Stimulated activated naive B cell treated with anti-CD40 and anti-IgM and Interleukin-4, amounts not matched to agents 10 μg/mL and 1 μg/mL and 100 μg/mL, for 72 hours (primary cell): ENCODE data around the gene MCM7.
A peak's percentile ranks its signal among the peaks of the same experiment; 100 is the strongest.

ENCODE experiments used
- ATAC-seq, 2 donors: fragments of 150-1000 bp; cut with Tn5 transposase; replicated peaks; 2 replicates each; pipeline ENCODE4 v1.10.0; 2021; ENCODE audit warnings: moderate library complexity in 1 of 2
- DNase-seq: peaks from one replicate; pipeline ENCODE4 v3.0.0; 2021
- H3K27ac Mint-ChIP-seq: one replicate; pipeline ENCODE4 v1.8.0; 2022; ENCODE audit warnings: mild to moderate bottlenecking, mixed read lengths
- H3K27me3 Mint-ChIP-seq, 2 donors: one replicate each; pipeline ENCODE4 v1.8.0; 2022; ENCODE audit warnings: mixed read lengths in 2 of 2
- H3K36me3 Mint-ChIP-seq, 2 donors: one replicate each; pipeline ENCODE4 v1.8.0; 2022; ENCODE audit warnings: mixed read lengths in 2 of 2, mild to moderate bottlenecking in 1 of 2
- H3K4me1 Mint-ChIP-seq, 2 donors: one replicate each; pipeline ENCODE4 v1.8.0; 2022; ENCODE audit warnings: mixed read lengths in 2 of 2, mild to moderate bottlenecking in 1 of 2
- H3K4me3 Mint-ChIP-seq, 2 donors: one replicate each; pipeline ENCODE4 v1.8.0; 2022; ENCODE audit warnings: mild to moderate bottlenecking in 2 of 2, mixed read lengths in 2 of 2, moderate library complexity in 1 of 2
- H3K9me3 Mint-ChIP-seq, 2 donors: one replicate each; pipeline ENCODE4 v1.8.0; 2022; ENCODE audit warnings: mixed read lengths in 2 of 2, mild to moderate bottlenecking in 1 of 2

Gene MCM7

GRCh38 chr7:100111914-100112313 lies 10.7 kb upstream of the MCM7 start:
- Mint-ChIP-seq H3K27ac (no peak overlapping the region), H3K9me3 (no peaks in the 10 kb centered on the region), H3K27me3 (no peaks in the 10 kb centered on the region), H3K4me1 (peaks cover 5 to 11% of the 10 kb centered on the region in 2 donors), H3K36me3 (peaks cover 48 to 68% of the 10 kb centered on the region in 2 donors), H3K4me3 (no peak overlapping the region)
- DNase-seq (no peak), ATAC-seq (no peak)

- no peak overlapping the region for H3K4me3 Mint-ChIP-seq
- ATAC-seq: no peak
- H3K27ac Mint-ChIP-seq: no peak overlapping the region
- DNase-seq: no peak
- H3K9me3 Mint-ChIP-seq: no peaks in the 10 kb centered on the region
- no peaks in the 10 kb centered on the region for H3K27me3 Mint-ChIP-seq
- H3K4me1 Mint-ChIP-seq: peaks cover 3 to 15% of the 10 kb centered on the region in 2 donors
- peaks cover 47 to 69% of the 10 kb centered on the region in 2 donors for H3K36me3 Mint-ChIP-seq
These were observed 10.0 kb upstream of the MCM7 start for GRCh38 chr7:100111156-100111555.

- H3K36me3 Mint-ChIP-seq: peaks cover 44 to 79% of the 10 kb centered on the region in 2 donors
- ATAC-seq (no peak), DNase-seq (no peak)
These were observed 8.4 kb upstream of the MCM7 start for GRCh38 chr7:100109521-100110163.

GRCh38 chr7:100107890-100108289 lies 6.7 kb upstream of the MCM7 start:
- Mint-ChIP-seq H3K27me3 (no peaks in the 10 kb centered on the region), H3K4me1 (peaks cover 7 to 21% of the 10 kb centered on the region in 2 donors), H3K36me3 (peaks cover 37 to 78% of the 10 kb centered on the region in 2 donors), H3K4me3 (no peak overlapping the region), H3K27ac (no peak overlapping the region), H3K9me3 (no peaks in the 10 kb centered on the region)
- DNase-seq (no peak), ATAC-seq (no peak)

More at GRCh38 chr7:100109521-100110163, 8.4 kb upstream of the MCM7 start:
- no peak overlapping the region for H3K27ac Mint-ChIP-seq
- no peaks in the 10 kb centered on the region for H3K27me3 Mint-ChIP-seq
- H3K4me3 Mint-ChIP-seq: no peak overlapping the region
- H3K4me1 Mint-ChIP-seq: peaks cover 3 to 15% of the 10 kb centered on the region in 2 donors
- no peaks in the 10 kb centered on the region for H3K9me3 Mint-ChIP-seq

GRCh38 chr7:100107125-100107737 lies 6.0 kb upstream of the MCM7 start:
- ATAC-seq (no peak), DNase-seq (no peak)
- peaks cover 10 to 28% of the 10 kb centered on the region in 2 donors for H3K4me1 Mint-ChIP-seq
- H3K4me3 Mint-ChIP-seq: no peak overlapping the region
- H3K27ac Mint-ChIP-seq: peak overlapping the region; percentile 65
- H3K27me3 Mint-ChIP-seq: no peaks in the 10 kb centered on the region
- peaks cover 31 to 72% of the 10 kb centered on the region in 2 donors for H3K36me3 Mint-ChIP-seq
- no peaks in the 10 kb centered on the region for H3K9me3 Mint-ChIP-seq

- peaks cover 28 to 69% of the 10 kb centered on the region in 2 donors for H3K36me3 Mint-ChIP-seq
- DNase-seq: no peak
- H3K4me3 Mint-ChIP-seq: no peak overlapping the region
- no peak overlapping the region for H3K27ac Mint-ChIP-seq
- H3K9me3 Mint-ChIP-seq: no peaks in the 10 kb centered on the region
- H3K27me3 Mint-ChIP-seq: no peaks in the 10 kb centered on the region
- no peak for ATAC-seq
- peaks cover 10 to 29% of the 10 kb centered on the region in 2 donors for H3K4me1 Mint-ChIP-seq
These were observed 5.4 kb upstream of the MCM7 start for GRCh38 chr7:100106633-100107032.

- no peak overlapping the region for H3K4me3 Mint-ChIP-seq
- no peaks in the 10 kb centered on the region for H3K9me3 Mint-ChIP-seq
- peaks cover 7 to 31% of the 10 kb centered on the region in 2 donors for H3K4me1 Mint-ChIP-seq
- H3K36me3 Mint-ChIP-seq: peaks cover 27 to 63% of the 10 kb centered on the region in 2 donors
- DNase-seq (no peak), ATAC-seq (no peak)
- no peaks in the 10 kb centered on the region for H3K27me3 Mint-ChIP-seq
- no peak overlapping the region for H3K27ac Mint-ChIP-seq
These were observed 4.3 kb upstream of the MCM7 start for GRCh38 chr7:100105534-100105933.

GRCh38 chr7:100102950-100103840 lies 2.0 kb upstream of the MCM7 start:
- DNase-seq (no peak), ATAC-seq (no peak)
- peaks cover 35 to 70% of the 10 kb centered on the region in 2 donors for H3K36me3 Mint-ChIP-seq
- peak overlapping the region; percentile 88 for H3K27ac Mint-ChIP-seq
- H3K9me3 Mint-ChIP-seq: no peaks in the 10 kb centered on the region
- no peaks in the 10 kb centered on the region for H3K27me3 Mint-ChIP-seq
- H3K4me3 Mint-ChIP-seq: peak overlapping the region; percentile 96 to 98
- peaks cover 24 to 54% of the 10 kb centered on the region in 2 donors for H3K4me1 Mint-ChIP-seq

- Mint-ChIP-seq H3K27me3 (no peaks in the 10 kb centered on the region), H3K4me3 (peak overlapping the region; percentile 96 to 98), H3K36me3 (peaks cover 42 to 67% of the 10 kb centered on the region in 2 donors), H3K4me1 (peaks cover 29 to 55% of the 10 kb centered on the region in 2 donors), H3K9me3 (no peaks in the 10 kb centered on the region), H3K27ac (peak overlapping the region; percentile 99)
- ATAC-seq (peak; percentile 77 to 80), DNase-seq (peak; percentile 87)
These were observed 679 bp downstream of the MCM7 start for GRCh38 chr7:100100420-100101015.

- H3K27ac Mint-ChIP-seq: peak overlapping the region; percentile 99
These were observed 1.7 kb downstream of the MCM7 start for GRCh38 chr7:100099452-100099851.

GRCh38 chr7:100098913-100099312 lies 2.3 kb downstream of the MCM7 start:
- Mint-ChIP-seq H3K4me1 (peaks cover 30 to 57% of the 10 kb centered on the region in 2 donors), H3K27ac (peak overlapping the region; percentile 75), H3K9me3 (no peaks in the 10 kb centered on the region), H3K27me3 (no peaks in the 10 kb centered on the region), H3K4me3 (peak overlapping the region; percentile 28 to 60), H3K36me3 (peaks cover 45 to 62% of the 10 kb centered on the region in 2 donors)
- no peak for ATAC-seq
- no peak for DNase-seq

More at GRCh38 chr7:100099452-100099851, 1.7 kb downstream of the MCM7 start:
- DNase-seq (no peak), ATAC-seq (no peak)
- H3K4me3 Mint-ChIP-seq: peak overlapping the region; percentile 96 to 98
- peaks cover 44 to 64% of the 10 kb centered on the region in 2 donors for H3K36me3 Mint-ChIP-seq
- peaks cover 30 to 56% of the 10 kb centered on the region in 2 donors for H3K4me1 Mint-ChIP-seq
- no peaks in the 10 kb centered on the region for H3K9me3 Mint-ChIP-seq
- H3K27me3 Mint-ChIP-seq: no peaks in the 10 kb centered on the region

GRCh38 chr7:100095704-100096103 lies 5.5 kb downstream of the MCM7 start:
- Mint-ChIP-seq H3K27ac (peak overlapping the region; percentile 67), H3K4me1 (peaks cover 37 to 67% of the 10 kb centered on the region in 2 donors), H3K4me3 (no peak overlapping the region)

GRCh38 chr7:100095289-100095688 lies 5.9 kb downstream of the MCM7 start:
- Mint-ChIP-seq H3K4me1 (peaks cover 40 to 67% of the 10 kb centered on the region in 2 donors), H3K27me3 (no peaks in the 10 kb centered on the region), H3K27ac (peak overlapping the region; percentile 67), H3K9me3 (no peaks in the 10 kb centered on the region), H3K4me3 (no peak overlapping the region), H3K36me3 (peaks cover 66 to 80% of the 10 kb centered on the region in 2 donors)
- ATAC-seq: no peak
- no peak for DNase-seq

More at GRCh38 chr7:100095704-100096103, 5.5 kb downstream of the MCM7 start:
- H3K27me3 Mint-ChIP-seq: no peaks in the 10 kb centered on the region
- ATAC-seq: no peak
- no peak for DNase-seq
- H3K9me3 Mint-ChIP-seq: no peaks in the 10 kb centered on the region
- H3K36me3 Mint-ChIP-seq: peaks cover 67 to 80% of the 10 kb centered on the region in 2 donors
